KMS-11 (cell line): ENCODE results near the gene CERCAM.
"Not testable (repeated sequence)": the region's sequence is repeated elsewhere in the genome, so short reads cannot be mapped to it uniquely, and the experiment has no call there.

ENCODE experiments used
- H2AFZ ChIP-seq: fragments of 200-600 bp; sonication (generic); 2 replicates; pipeline ENCODE4 v1.6.1; 2016; ENCODE audit warnings: antibody characterized with exemption, mixed run types, low read depth
- H3K27ac ChIP-seq: fragments of 200-600 bp; sonication (generic); 2 replicates; pipeline ENCODE4 v1.6.1; 2016; ENCODE audit warnings: mild to moderate bottlenecking, mixed run types
- H3K27me3 ChIP-seq: fragments of 200-600 bp; sonication (generic); 2 replicates; pipeline ENCODE4 v1.6.1; 2017; ENCODE audit warnings: mild to moderate bottlenecking, low read depth, mixed run types, moderate library complexity; ENCODE audit not compliant: insufficient read depth
- H3K36me3 ChIP-seq: fragments of 200-600 bp; sonication (generic); 2 replicates; pipeline ENCODE4 v1.6.1; 2017; ENCODE audit warnings: mild to moderate bottlenecking, mixed run types; ENCODE audit not compliant: insufficient read depth
- H3K4me1 ChIP-seq: fragments of 200-600 bp; sonication (generic); 2 replicates; pipeline ENCODE4 v1.6.1; 2016; ENCODE audit warnings: mild to moderate bottlenecking, low read depth, mixed run types; ENCODE audit not compliant: poor library complexity, severe bottlenecking
- H3K4me2 ChIP-seq: fragments of 200-600 bp; sonication (generic); 2 replicates; pipeline ENCODE4 v1.7.0; 2016; ENCODE audit warnings: mild to moderate bottlenecking, mixed run types
- H3K4me3 ChIP-seq: fragments of 200-600 bp; sonication (generic); IDR thresholded peaks from 2 replicates; pipeline ENCODE4 v1.6.1; 2017; ENCODE audit warnings: low read depth, low read length, mixed read lengths; ENCODE audit not compliant: insufficient read depth
- H3K79me2 ChIP-seq: fragments of 200-600 bp; sonication (generic); 2 replicates; pipeline ENCODE4 v1.6.1; 2016; ENCODE audit warnings: low read depth, mixed run types; ENCODE audit not compliant: insufficient read depth
- H3K9ac ChIP-seq: fragments of 200-600 bp; sonication (generic); 2 replicates; pipeline ENCODE4 v1.6.1; 2016; ENCODE audit warnings: mild to moderate bottlenecking, mixed run types
- H4K20me1 ChIP-seq: fragments of 200-600 bp; sonication (generic); 2 replicates; pipeline ENCODE4 v1.6.1; 2016; ENCODE audit warnings: mild to moderate bottlenecking, mixed run types; ENCODE audit not compliant: insufficient read depth
- TF ChIP-seq, protein P1 (sequence below): fragments of 200-600 bp; sonication (generic); conservative IDR thresholded peaks from 2 replicates; pipeline ENCODE4 v1.6.1; 2017; ENCODE audit warnings: low read depth, mild to moderate bottlenecking, antibody characterized with exemption, low read length, moderate library complexity, mixed read lengths

Gene CERCAM

GRCh38 chr9:128409450-128409849, 11.2 kb upstream of the CERCAM start:
- Histone ChIP-seq H2AFZ (no peak overlapping the region), H3K4me2 (no peak overlapping the region), H3K36me3 (no peaks in the 10 kb centered on the region), H3K9ac (no peak overlapping the region), H4K20me1 (no peaks in the 10 kb centered on the region), H3K79me2 (no peaks in the 10 kb centered on the region), H3K27ac (no peak overlapping the region), H3K27me3 (peaks cover 10% of the 10 kb centered on the region; the same call in 1 of the 2 replicates), H3K4me1 (peaks cover 9% of the 10 kb centered on the region), H3K4me3 (no peak overlapping the region)
- TF ChIP-seq, protein P1, sequence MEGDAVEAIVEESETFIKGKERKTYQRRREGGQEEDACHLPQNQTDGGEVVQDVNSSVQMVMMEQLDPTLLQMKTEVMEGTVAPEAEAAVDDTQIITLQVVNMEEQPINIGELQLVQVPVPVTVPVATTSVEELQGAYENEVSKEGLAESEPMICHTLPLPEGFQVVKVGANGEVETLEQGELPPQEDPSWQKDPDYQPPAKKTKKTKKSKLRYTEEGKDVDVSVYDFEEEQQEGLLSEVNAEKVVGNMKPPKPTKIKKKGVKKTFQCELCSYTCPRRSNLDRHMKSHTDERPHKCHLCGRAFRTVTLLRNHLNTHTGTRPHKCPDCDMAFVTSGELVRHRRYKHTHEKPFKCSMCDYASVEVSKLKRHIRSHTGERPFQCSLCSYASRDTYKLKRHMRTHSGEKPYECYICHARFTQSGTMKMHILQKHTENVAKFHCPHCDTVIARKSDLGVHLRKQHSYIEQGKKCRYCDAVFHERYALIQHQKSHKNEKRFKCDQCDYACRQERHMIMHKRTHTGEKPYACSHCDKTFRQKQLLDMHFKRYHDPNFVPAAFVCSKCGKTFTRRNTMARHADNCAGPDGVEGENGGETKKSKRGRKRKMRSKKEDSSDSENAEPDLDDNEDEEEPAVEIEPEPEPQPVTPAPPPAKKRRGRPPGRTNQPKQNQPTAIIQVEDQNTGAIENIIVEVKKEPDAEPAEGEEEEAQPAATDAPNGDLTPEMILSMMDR = no peak

DNA sequence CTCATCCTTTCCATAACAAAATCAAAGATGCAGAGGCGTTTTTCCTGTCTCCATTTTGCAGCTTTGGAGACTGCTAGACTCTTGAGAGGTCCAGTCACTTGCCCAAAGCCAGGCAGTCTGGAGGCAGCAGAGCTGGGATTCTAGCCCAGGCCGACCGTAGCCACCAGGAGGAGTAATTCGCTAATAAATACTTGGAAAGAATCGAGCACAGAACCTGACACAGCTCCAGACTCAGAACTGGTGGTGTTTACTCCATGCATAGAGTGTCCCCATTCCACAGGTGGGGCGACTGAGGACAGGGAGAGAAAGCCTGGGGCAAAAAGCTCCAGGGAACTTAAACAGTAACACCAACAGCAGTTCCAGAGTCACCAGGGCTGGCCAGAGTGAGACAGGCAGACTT, 10.7 kb upstream of the CERCAM start:
- TF ChIP-seq, protein P1 = no peak
- H3K9ac ChIP-seq = no peak overlapping the region
- no peaks in the 10 kb centered on the region for H3K36me3 ChIP-seq
- peaks cover 10% of the 10 kb centered on the region; the same call in 1 of the 2 replicates for H3K27me3 ChIP-seq
- no peaks in the 10 kb centered on the region for H4K20me1 ChIP-seq
- H3K4me3 ChIP-seq = no peak overlapping the region
- H2AFZ ChIP-seq = no peak overlapping the region
- H3K4me1 ChIP-seq = peaks cover 9% of the 10 kb centered on the region
- no peaks in the 10 kb centered on the region for H3K79me2 ChIP-seq
- no peak overlapping the region for H3K4me2 ChIP-seq
- H3K27ac ChIP-seq = no peak overlapping the region

DNA sequence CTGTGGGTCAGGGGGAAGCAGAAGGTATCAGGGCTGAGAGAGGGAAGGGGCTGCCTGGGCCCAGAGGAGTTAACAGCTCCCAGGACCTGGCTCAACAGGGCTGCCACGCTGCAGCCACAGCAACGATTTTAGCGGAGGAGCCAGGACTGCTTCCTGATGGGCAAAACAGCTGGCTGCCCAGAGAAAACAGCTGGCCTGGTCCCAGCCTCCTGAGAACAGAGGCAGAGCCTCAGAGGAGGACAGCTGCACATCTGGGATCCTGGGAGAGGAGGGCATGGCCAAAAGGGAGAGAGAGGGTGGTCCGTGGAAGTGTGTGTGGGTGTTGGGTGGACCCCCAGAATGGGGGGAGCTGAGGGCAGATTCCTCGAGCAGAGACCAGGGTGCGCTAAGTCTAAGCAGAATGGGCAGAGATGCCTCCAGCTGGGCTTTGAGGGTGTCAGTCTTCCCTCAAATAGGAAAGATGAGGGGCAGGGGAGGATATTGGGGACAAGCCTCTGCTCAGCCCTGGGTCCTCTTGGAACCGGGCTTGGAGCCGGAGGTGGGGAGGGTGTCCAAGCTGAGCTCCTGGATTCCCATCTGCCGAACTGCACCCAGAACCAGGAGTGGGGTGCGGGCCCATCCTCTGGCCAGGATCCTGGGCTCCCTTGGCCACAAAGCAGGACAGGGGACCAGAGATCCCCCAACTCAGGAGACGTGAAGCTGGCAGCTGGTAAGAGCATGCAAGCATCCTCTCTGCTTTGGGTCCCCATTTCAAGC, 9.1 kb upstream of the CERCAM start:
- Histone ChIP-seq H3K36me3 (no peaks in the 10 kb centered on the region), H3K9ac (no peak overlapping the region), H2AFZ (no peak overlapping the region), H3K4me3 (no peak overlapping the region), H4K20me1 (no peaks in the 10 kb centered on the region), H3K4me1 (peaks cover 9% of the 10 kb centered on the region), H3K27me3 (peaks cover 10% of the 10 kb centered on the region; the same call in 1 of the 2 replicates), H3K27ac (no peak overlapping the region), H3K79me2 (no peaks in the 10 kb centered on the region), H3K4me2 (no peak overlapping the region)
- TF ChIP-seq, protein P1 = no peak

GRCh38 chr9:128412120-128412790, 8.4 kb upstream of the CERCAM start:
- no peaks in the 10 kb centered on the region for H3K36me3 ChIP-seq
- no peak overlapping the region for H3K9ac ChIP-seq
- H3K27ac ChIP-seq = no peak overlapping the region
- TF ChIP-seq, protein P1 = peak; percentile 70
- no peak overlapping the region for H3K4me3 ChIP-seq
- H3K79me2 ChIP-seq = no peaks in the 10 kb centered on the region
- peaks cover 9% of the 10 kb centered on the region for H3K4me1 ChIP-seq
- peaks cover 15% of the 10 kb centered on the region; the same call in 1 of the 2 replicates for H3K27me3 ChIP-seq
- H2AFZ ChIP-seq = no peak overlapping the region
- H4K20me1 ChIP-seq = no peaks in the 10 kb centered on the region
- no peak overlapping the region for H3K4me2 ChIP-seq

DNA sequence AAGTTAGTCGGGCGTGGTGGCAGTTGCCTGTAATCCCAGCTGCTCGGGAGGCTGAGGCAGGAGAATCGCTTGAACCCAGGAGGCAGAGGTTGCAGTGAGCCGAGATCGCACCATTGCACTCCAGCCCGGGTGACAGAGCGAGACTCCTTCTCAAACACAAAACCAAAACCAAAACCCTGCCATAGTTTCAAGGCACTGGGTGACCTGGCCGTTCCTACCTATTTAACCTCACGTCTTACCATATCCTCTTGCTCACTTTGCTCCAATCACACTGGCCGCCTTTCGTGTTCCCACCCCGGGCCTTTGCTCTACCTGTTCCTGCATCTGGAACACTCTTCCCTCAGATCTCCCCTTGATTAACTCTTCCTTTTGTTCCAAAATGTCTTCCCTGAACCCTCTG, 6.9 kb upstream of the CERCAM start:
- Histone ChIP-seq H2AFZ (peak overlapping the region; percentile 21; the same call in 1 of the 2 replicates), H3K27me3 (peaks cover 26% of the 10 kb centered on the region), H3K4me2 (peak overlapping the region; percentile 37; the same call in 1 of the 2 replicates)
- H3K9ac ChIP-seq, H3K4me3 ChIP-seq, H3K4me1 ChIP-seq, H3K27ac ChIP-seq, H3K36me3 ChIP-seq, H4K20me1 ChIP-seq, H3K79me2 ChIP-seq: not testable (repeated sequence)
